Nephron (organoid): ENCODE data around the gene CLIC5.
A peak's percentile ranks its signal among the peaks of the same experiment; 100 is the strongest.

Experiments
- H3K27ac Mint-ChIP-seq, 3 experiments: 2 replicates each; pipeline ENCODE4 v1.8.0; 2020; ENCODE audit warnings: mixed read lengths in 3 of 3, mild to moderate bottlenecking in 2 of 3, moderate library complexity in 1 of 3
- H3K27me3 Mint-ChIP-seq: 2 replicates; pipeline ENCODE4 v1.8.0; 2021; ENCODE audit warnings: low read depth, mild to moderate bottlenecking, moderate library complexity, mixed read lengths
- H3K36me3 Mint-ChIP-seq: 2 replicates; pipeline ENCODE4 v1.8.0; 2020; ENCODE audit warnings: low read depth, mixed read lengths
- H3K4me1 Mint-ChIP-seq: 2 replicates; pipeline ENCODE4 v1.8.0; 2020; ENCODE audit warnings: mixed read lengths
- H3K4me3 Mint-ChIP-seq, 3 experiments: 2 replicates each; pipeline ENCODE4 v1.8.0; 2020; ENCODE audit warnings: mild to moderate bottlenecking in 3 of 3, mixed read lengths in 3 of 3, moderate library complexity in 2 of 3
- H3K9me3 Mint-ChIP-seq: 2 replicates; pipeline ENCODE4 v1.8.0; 2020; ENCODE audit warnings: mixed read lengths
- CTCF ChIP-seq, 3 experiments: fragments of 200-600 bp; sonication (generic); IDR thresholded peaks; one replicate each; pipeline ENCODE4 v1.5.0; 2021; ENCODE audit warnings: antibody characterized with exemption in 3 of 3; ENCODE audit not compliant: unreplicated experiment in 3 of 3

CLIC5 gene

GRCh38 chr6:45858691-45859090, 157.0 kb downstream of the CLIC5 start:
- Mint-ChIP-seq H3K36me3 (no peaks in the 10 kb centered on the region), H3K27me3 (peaks cover 7% of the 10 kb centered on the region), H3K4me1 (peaks cover 11% of the 10 kb centered on the region), H3K27ac (no peak overlapping the region), H3K4me3 (no peak overlapping the region), H3K9me3 (no peaks in the 10 kb centered on the region)
- no peak for TF ChIP-seq CTCF (IDR thresholded peaks at IDR 0.05; ENCODE audit: unreplicated experiment in 3 of 3)

DNA sequence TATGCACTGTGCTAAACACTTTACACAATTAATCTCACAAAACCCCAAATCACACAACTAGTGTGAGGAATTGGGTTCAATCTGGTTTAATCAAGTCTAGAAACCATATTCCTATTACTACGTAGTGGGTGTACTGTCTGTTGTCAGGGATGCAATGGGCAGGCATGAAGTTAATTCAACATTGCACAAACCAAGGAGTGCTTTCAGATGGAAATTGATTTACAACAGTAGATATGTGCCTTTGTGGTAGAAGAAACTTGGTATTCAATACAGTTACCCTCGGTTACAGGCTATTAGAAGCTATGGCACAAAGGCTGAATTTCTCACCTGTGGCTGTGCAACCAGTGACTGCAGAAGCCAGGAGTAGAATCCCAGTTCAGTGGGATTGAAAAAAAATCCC, 157.8 kb downstream of the CLIC5 start:
- Mint-ChIP-seq H3K4me1 (peaks cover 20% of the 10 kb centered on the region), H3K27me3 (peaks cover 11% of the 10 kb centered on the region), H3K4me3 (no peak overlapping the region), H3K27ac (no peak overlapping the region), H3K36me3 (no peaks in the 10 kb centered on the region), H3K9me3 (no peaks in the 10 kb centered on the region)
- no peak for TF ChIP-seq CTCF (IDR thresholded peaks at IDR 0.05; ENCODE audit: unreplicated experiment in 3 of 3)

DNA sequence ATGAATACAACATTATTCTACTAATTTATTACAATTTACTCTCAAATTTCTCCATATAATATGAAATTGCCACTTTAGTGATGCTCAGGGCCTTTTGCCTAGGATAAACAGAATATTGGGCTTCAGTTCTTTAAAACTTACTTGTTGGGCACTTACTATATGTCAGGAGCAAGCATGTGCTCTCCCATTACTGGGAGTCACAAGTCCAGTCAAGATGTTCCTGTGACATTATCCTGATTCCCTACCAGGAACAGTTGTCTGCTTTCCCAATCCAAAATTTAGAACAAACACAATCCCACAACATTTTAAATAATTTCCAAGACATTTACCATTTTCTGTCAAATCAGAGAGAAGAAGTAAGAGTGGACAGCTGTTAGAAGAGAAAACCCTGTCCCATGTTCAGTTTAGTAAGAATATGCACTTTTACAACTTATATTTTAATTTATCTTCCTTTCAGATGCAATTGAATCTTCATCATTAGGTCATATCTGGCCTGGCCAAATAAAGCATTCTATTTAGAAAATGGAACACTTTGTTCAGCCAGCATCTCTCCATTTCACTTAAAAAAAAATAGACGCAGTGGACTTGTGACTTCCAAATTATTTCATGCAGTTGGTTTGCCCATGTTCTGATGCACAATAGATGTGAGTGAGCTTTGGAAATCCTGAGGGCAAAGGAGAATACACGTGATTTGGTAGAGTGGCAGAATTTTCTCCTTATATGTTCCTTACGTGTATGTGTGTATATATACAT, 159.8 kb downstream of the CLIC5 start:
- Mint-ChIP-seq H3K27ac (no peak overlapping the region), H3K9me3 (no peaks in the 10 kb centered on the region), H3K36me3 (no peaks in the 10 kb centered on the region), H3K27me3 (peaks cover 11% of the 10 kb centered on the region), H3K4me3 (no peak overlapping the region), H3K4me1 (peaks cover 30% of the 10 kb centered on the region)
- no peak for TF ChIP-seq CTCF (IDR thresholded peaks at IDR 0.05; ENCODE audit: unreplicated experiment in 3 of 3)

DNA sequence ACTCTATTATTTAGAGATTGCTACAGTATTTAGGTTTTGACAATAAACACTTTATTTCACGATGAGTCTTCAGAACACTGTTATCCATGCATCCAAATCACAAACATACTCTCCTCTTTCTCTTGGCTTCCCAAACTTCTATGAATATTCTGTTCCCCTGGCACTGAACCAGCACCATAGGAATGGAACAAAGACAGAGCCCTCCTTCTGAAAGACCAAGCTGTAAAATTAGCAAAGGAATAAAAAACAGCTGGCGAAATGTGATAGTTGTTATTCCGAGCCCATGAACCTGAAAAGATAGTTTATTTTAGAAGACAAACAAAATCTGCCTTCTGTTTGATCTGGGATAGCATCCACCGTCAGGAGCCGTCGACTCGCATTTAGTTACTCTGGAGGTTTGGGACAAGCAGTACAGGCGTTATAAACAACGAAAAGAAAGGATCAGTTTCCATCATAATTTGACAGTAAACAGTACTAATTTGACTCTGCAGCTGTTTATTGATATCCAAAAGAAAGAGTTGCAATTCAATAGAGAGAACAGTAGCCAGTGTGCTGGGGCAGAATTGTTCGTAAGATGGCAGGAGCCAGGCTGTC, 161.4 kb downstream of the CLIC5 start:
- Mint-ChIP-seq H3K4me1 (peaks cover 30% of the 10 kb centered on the region), H3K27ac (peak overlapping the region in 2 of 3 experiments; percentile 12 to 52), H3K4me3 (peak overlapping the region in 1 of 3 experiments; percentile 2), H3K36me3 (no peaks in the 10 kb centered on the region), H3K27me3 (peaks cover 5% of the 10 kb centered on the region), H3K9me3 (peaks cover 4% of the 10 kb centered on the region)
- TF ChIP-seq CTCF (IDR thresholded peaks at IDR 0.05; ENCODE audit: unreplicated experiment in 3 of 3): no peak

DNA sequence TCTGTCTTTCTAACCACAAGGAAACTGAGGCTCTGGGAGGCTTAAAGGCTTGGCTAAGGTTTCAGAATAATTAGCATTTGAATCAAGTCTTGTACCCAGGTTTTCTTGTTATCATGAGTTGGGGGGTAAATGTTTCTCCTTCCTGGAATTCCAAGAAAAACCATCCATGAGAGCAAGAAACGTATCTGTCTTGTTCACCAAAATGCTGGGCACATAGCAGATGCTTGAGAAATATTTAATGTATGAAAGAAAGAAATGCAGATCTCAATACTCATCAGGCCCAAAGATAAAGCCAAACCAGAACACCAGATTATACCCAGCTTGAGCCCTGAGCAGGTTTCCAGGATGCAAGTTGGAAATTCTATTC, 164.6 kb downstream of the CLIC5 start:
- H3K27me3 Mint-ChIP-seq: peaks cover 4% of the 10 kb centered on the region
- no peak for TF ChIP-seq CTCF (IDR thresholded peaks at IDR 0.05; ENCODE audit: unreplicated experiment in 3 of 3)
- H3K36me3 Mint-ChIP-seq: no peaks in the 10 kb centered on the region
- H3K9me3 Mint-ChIP-seq: peaks cover 4% of the 10 kb centered on the region
- no peak overlapping the region for H3K4me3 Mint-ChIP-seq
- peaks cover 30% of the 10 kb centered on the region for H3K4me1 Mint-ChIP-seq
- H3K27ac Mint-ChIP-seq: no peak overlapping the region
